HG02870 (cell line): ENCODE results near the gene CLEC14A.

Experiments
- ATAC-seq: cut with Tn5 transposase; IDR thresholded peaks from one replicate; pipeline ENCODE4 v1.9.1; 2021; ENCODE audit warnings: mild to moderate bottlenecking, moderate library complexity; ENCODE audit not compliant: unreplicated experiment

CLEC14A gene

DNA sequence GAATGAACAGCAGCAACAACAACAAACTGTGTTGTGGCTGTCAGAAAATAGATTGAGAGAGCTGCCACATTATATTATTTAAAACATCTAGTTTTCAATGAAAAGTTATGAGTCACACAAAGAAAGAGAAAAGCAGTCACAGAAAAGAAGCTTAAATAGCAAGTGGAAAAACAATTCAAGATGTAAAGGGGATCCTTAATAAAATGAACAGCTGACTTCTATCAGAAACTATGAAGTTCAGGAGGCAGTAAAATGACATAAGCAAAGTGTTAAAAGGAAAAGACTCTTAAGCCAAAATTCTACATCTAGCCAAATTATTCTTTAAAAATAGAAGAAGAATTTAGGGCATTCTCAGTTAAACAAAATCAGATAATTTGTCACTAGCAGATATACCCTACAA is 5.6 kb downstream of the CLEC14A start:
- ATAC-seq: no peak

DNA sequence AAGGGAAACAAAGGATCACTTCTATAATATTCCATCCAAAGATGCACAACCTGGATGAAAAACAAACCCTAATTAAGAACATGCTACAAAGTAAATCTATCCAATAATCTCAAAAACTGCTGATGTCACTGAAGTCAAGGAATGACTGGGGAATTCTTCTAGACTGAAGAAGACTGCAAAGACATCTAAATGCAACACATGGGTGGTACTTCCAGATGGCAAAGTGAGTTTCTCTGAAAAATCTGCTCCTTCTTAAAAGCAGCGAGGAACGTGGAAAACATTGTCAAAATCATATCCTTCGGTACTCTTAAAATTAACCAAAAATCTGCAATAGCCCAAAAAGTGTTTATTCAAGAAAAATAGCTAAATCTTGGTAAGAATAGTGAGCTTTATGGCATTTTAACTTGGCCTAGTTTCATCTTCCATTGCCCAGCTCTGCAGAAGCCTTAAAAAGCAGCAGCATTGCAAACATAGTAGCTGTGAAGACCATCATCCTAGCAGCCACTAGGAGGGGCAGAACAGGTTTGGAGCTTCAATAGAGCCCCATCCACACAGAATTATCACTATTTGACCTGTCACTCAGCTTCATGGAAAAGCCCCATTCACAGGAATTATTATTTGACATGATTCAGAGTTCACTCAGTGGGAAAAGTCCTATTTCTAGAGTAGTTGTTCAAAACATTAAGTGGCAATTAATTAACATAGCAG is 7.4 kb downstream of the CLEC14A start:
- no peak for ATAC-seq

DNA sequence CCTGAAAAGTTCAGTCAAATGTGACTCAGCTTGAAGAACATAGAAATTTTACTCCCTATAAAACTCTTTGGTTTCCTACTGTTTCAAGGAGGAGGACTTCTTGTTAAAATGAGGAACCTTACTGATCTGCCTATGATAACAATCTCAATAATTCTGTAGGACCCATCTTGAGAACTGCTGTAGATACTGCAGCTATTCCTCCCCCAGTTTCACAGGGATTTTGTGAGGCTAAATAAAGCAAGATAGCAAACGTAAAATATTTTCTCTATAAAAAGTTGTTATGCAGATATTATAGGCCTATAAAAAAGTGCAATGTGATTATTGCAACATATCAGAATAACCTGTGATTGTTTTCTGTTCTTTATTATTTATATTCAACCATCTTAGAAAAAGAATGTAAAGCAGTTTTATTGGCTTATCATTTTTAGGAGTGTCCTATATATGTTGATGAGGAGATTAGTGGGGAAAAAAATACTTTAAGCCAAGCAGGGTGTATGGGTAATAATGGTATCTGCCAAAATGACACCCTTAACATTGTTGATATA is 12.1 kb downstream of the CLEC14A start:
- no peak for ATAC-seq

DNA sequence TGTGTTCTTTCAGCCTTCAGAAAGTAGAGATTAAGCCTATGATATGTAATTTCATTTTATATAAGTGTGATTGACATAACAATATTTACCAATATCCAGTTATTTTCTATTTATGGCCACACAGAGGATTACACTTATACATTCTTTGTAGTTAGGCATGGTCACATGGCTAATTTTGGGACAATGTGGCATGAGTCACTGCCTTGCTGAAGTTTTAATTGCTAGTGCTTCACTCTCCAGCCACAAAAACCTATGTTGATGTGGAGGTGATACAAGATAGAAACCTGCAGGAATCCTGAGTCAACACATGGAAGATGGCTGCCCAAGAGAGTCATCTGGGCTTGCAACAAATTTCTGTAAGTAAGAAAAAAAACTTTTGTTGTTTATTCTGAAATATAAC is 17.0 kb downstream of the CLEC14A start:
- no peak for ATAC-seq

DNA sequence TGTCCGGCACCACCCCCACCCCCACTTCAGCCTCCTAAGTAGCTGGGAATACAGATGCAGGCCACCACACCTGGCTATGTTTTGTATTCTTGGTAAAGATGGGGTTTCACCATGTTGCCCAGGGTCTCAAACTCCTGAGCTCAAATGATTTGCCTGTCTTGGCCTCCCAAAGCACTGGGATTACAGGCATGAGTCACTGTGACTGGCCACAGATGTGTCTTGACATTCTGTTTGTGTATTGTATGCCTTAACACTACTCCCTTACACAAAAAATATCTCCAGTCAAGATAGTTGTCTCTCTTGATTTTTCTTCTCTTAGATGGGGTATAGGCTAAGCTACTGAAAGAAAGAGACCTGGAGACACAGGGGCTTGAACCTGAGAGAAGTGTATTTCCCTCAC is 17.6 kb downstream of the CLEC14A start:
- ATAC-seq: no peak

DNA sequence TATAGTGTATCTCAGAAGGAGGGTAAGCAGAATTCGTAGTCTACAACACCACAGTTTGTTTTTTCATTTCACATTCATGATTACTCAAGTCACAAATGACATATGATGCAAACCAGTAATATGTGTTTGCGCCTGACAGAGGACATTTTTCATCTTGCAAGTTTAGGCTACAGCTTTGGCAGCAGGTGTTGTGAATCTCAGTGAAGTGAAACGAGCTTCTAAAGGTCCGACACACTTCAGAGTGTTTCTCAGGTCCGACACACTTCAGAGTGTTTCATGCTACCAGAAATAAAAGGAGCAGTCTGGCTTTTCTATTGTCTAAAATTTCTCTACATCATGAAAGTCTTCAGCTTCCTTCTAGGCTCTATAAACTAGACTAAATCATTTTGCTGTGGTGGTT is 22.7 kb downstream of the CLEC14A start:
- ATAC-seq: no peak

DNA sequence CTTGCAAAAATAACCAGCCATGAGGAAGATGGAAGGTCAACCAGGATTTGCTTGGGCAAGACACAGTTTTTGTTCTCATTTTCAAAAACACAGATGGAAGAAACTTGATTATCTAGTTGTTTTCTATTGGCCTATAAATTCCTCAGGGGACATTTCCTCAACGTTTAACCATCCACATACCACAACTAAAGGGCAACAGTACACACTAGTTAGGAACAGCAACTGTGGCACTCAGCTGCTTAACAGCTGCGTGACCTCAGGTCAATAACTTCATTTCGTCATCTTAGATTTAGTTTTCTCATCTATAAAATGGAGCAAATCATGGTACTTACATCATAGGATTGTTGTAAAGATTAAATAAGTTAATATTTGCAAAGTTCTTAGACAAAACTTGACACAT is 29.5 kb downstream of the CLEC14A start:
- ATAC-seq: no peak

DNA sequence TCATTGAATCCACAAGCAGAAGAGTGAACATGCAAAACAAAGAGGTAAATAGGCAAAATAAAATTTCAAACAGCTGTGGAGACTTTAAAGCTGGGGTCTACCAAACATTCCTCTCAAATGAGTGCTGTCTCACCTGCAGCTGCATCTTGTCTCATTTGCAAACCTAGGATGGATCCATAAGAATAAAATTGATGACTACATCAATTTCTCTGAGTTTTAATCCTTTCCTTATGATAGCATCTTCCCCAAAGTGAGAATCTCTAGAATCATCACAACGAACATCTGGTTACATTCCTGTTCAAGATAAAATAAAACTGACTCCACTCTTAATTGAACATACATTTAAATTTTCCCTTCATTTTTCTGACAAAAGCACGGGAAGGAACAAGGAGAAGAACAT is 29.9 kb downstream of the CLEC14A start:
- ATAC-seq: no peak

DNA sequence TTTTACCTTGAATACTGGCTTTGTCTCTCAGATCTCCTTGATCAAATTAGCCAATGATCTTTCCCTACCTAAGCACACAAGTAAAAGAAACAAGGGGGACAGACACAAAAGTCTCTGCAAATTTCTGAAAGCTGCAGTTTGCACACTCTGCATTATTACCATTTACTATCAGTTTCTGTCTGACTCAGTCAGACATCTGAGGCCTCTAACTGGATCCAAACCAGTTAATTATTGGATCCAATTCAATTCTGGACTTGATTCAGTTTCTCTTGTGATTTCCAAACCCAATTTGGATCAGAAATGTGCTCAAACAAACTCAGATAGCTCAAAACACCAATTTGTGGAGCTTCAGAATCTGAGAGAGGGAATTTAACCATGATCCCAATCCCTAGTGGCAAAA is 31.6 kb downstream of the CLEC14A start:
- no peak for ATAC-seq

DNA sequence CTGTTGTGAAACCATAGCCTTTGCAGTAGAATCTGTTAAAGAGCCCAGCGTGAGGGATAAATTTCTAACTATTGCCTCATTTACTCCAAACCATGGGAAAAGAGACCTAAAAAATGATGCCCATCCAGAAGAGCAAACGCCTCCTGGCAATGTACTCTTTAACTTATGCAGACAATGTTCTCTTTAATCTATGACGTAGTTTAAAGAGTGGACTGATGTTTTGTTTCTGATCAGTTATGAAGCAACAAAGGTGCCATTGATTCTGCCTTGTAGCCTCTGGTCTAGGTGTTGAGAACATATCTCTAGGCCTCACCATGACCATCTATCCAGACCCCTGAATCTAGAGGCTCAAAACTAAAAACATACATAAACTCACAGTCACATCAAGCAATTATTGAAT is 34.8 kb downstream of the CLEC14A start:
- ATAC-seq: no peak

DNA sequence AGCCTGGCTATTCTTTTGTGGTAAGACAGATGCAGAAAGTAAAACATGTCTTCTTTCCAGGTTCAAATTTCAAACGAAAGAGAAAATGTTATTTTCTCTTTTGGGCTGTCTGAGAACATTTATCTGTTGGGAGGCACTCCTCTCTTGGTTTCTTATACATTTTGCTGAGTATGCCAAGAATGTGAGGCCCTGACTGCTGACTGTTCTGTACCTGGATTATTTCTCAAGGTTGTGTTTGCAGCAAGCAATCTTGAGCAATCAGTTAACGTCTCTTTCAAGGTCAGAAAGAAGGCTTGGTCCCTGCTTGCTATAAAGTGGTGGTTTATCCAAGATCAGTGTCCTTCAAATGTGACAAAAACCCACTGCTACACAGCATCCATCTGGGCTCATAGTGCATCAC is 38.3 kb downstream of the CLEC14A start:
- no peak for ATAC-seq

DNA sequence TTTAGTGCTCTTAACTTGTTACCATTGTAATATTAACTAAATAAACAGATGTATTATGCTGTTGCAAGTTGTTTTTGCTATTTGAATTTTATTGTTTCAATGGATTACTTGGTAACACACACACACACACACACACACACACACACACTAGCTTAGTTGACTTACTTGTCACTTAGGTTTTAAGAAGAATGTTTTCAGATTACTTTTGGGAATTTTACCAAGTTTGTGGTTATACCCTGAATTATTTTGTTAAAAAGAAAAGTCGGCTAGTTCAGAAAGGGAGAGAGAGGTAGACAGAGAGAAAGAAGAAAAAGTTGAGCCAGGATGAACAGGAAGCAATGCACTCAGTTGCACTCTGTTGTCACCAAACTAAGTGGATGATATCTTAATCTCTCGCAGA is 42.9 kb downstream of the CLEC14A start:
- no peak for ATAC-seq

DNA sequence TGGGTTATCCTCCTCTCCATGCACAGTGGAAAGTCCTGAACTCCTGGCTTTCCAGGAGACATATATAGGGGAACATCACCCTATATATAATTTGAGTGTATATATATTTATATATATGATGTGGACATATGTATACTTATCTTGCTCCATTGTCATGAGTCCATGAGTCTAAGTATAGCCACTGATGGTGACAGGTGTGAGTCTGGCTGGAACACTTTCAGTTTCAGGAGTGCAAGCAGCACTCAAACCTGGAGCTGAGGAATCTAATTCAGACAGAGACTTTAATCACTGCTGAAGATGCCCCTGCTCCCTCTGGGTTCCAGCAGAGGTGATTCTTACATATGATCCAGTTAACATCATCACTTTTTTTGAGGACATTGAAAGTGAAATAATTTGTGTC is 43.8 kb downstream of the CLEC14A start:
- no peak for ATAC-seq

DNA sequence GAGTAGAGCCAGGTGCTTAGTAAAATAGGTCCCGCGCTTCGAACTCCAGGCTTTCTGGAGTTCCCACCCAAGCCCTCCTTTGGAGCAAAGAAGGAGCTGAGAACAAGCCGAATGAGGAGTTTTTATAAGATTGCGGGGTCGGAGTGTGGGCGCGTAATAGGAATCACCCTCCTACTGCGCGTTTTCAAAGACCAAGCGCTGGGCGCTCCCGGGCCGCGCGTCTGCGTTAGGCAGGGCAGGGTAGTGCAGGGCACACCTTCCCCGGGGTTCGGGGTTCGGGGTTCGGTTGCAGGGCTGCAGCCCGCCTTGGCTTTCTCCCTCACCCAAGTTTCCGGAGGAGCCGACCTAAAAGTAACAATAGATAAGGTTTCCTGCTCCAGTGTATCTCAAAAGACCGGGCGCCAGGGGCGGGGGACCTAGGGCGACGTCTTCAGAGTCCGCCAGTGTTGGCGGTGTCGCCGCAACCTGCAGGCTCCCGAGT is 44.6 kb downstream of the CLEC14A start:
- ATAC-seq: no peak

DNA sequence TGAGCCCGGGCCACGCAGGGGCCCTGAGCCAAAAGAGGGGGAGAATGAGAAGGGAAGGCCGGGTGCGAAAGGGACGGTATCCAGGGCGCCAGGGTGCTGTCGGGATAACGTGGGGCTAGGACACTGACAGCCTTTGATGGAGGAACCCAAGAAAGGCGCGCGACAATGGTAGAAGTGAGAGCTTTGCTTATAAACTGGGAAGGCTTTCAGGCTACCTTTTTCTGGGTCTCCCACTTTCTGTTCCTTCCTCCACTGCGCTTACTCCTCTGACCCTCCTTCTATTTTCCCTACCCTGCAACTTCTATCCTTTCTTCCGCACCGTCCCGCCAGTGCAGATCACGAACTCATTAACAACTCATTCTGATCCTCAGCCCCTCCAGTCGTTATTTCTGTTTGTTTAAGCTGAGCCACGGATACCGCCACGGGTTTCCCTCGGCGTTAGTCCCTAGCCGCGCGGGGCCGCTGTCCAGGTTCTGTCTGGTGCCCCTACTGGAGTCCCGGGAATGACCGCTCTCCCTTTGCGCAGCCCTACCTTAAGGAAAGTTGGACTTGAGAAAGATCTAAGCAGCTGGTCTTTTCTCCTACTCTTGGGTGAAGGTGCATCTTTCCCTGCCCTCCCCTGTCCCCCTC is 45.2 kb downstream of the CLEC14A start:
- no peak for ATAC-seq

DNA sequence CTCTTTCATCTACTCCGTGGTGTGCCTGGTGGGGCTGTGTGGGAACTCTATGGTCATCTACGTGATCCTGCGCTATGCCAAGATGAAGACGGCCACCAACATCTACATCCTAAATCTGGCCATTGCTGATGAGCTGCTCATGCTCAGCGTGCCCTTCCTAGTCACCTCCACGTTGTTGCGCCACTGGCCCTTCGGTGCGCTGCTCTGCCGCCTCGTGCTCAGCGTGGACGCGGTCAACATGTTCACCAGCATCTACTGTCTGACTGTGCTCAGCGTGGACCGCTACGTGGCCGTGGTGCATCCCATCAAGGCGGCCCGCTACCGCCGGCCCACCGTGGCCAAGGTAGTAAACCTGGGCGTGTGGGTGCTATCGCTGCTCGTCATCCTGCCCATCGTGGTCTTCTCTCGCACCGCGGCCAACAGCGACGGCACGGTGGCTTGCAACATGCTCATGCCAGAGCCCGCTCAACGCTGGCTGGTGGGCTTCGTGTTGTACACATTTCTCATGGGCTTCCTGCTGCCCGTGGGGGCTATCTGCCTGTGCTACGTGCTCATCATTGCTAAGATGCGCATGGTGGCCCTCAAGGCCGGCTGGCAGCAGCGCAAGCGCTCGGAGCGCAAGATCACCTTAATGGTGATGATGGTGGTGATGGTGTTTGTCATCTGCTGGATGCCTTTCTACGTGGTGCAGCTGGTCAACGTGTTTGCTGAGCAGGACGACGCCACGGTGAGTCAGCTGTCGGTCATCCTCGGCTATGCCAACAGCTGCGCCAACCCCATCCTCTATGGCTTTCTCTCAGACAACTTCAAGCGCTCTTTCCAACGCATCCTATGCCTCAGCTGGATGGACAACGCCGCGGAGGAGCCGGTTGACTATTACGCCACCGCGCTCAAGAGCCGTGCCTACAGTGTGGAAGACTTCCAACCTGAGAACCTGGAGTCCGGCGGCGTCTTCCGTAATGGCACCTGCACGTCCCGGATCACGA is 46.0 kb downstream of the CLEC14A start:
- ATAC-seq: no peak

DNA sequence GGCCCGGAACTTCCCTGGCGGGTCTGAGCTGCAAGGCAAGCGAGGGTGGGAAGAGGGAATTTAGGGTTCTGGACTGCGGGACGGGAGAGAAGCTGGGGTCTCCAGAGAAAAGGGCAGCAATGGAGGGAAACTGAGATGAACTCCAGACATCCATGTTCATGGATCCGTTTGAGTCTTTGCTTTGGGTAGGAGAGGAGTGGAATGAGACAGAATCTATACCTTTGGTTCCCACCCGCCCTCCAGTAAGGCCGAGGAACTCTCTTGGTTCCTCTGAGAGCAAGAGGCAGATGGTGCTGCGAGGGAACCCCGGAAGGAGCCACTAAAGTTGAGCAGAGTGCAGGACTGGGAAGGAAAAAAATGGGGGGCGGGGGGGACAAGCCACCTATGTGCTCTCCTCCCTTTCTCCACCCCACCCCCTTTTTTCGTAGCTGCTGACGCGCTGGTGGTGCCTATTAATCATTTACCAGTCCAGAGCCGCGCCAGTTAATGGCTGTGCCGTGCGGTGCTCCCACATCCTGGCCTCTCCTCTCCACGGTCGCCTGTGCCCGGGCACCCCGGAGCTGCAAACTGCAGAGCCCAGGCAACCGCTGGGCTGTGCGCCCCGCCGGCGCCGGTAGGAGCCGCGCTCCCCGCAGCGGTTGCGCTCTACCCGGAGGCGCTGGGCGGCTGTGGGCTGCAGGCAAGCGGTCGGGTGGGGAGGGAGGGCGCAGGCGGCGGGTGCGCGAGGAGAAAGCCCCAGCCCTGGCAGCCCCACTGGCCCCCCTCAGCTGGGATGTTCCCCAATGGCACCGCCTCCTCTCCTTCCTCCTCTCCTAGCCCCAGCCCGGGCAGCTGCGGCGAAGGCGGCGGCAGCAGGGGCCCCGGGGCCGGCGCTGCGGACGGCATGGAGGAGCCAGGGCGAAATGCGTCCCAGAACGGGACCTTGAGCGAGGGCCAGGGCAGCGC is 47.0 kb downstream of the CLEC14A start:
- no peak for ATAC-seq

DNA sequence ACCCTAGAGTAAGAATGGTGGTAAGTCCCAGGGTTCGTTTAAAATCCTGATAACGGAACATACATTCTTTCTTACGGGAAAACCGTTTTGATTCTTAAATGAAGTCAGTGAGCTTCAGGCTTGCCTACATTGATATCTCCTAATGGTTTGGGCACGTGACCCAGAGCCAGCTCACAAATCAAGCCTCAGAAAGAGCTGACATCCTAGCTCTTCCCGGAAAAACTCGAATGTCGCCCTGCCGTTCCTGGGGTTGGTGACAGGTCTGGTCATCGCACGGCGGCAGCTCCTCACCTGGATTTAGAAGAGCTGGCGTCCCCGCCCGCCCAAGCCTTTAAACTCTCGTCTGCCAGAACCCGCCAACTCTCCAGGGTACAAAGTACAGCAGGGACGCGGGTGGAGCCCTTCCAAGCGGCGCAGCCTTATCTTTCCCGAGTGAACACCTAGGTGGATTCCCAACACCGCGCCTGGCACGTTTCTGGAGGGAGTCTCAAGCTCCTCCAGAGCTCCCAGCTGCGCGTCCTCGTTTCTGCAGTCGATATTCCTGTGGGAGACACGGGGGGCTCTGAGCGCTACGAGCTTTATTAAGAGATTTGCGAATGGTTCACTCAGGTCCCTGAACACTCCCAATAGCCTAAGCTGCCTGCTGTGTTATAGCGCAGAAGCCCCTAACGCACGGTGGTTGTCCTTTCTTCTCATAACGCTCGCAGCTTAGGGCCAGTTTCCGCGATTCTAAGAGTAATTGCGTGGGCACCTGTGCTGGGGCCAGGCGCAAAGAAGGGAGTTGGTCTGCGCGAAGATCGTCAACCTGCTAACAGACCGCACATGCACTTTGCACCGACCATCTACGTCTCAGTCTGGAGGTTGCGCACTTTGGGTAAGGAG is 47.9 kb downstream of the CLEC14A start, which contains the start of gene SSTR1:
Gene SSTR1 (plus strand): TSS at position 169 of the 882 bp plus-strand sequence. CDS start 1,486 bp downstream, outside the sequence.
- ATAC-seq: no peak

DNA sequence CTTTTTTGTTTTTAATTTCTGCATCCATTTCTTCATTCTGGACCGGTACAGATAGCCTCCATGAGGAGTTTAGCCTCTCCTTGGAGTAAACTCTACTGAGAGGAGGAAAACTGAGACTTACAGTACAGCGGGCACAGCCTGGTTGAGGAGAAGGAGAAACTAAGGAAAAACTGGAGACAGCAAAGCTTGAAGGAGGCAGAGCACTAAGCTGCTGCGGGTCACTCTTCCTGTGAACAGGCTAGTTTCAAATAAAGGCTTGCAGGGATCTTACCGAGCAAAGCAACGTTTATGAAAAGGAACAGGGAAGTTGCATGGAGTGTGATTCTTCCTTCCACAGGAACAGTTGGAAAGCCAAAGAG is 48.5 kb downstream of the CLEC14A start:
- ATAC-seq: no peak
